CD4-positive, alpha-beta T cell treated with Interleukin-15 for 4 hours (primary cell): ENCODE data around the gene REG3G.

Experiments
- DNase-seq: peaks from one replicate; pipeline ENCODE4 v3.0.0-alpha.2; 2020; ENCODE audit warnings: low spot score

REG3G gene

GRCh38 chr2:79025421-79025820 lies at the start of gene REG3G:
TSS of gene REG3G (plus strand) at chr2:79025702. CDS start at chr2:79026094, 392 bp downstream.
- DNase-seq: no peak

- DNase-seq: peak; percentile 0
Measured at GRCh38 chr2:78977661-78978145, 47.8 kb upstream of the REG3G start.

GRCh38 chr2:78978340-78978739 lies 47.2 kb upstream of the REG3G start:
- no peak for DNase-seq

- no peak for DNase-seq
Measured at GRCh38 chr2:78979380-78980151, 45.9 kb upstream of the REG3G start.

GRCh38 chr2:78980152-78980465 lies 45.4 kb upstream of the REG3G start:
- DNase-seq: no peak

GRCh38 chr2:78980871-78981270 lies 44.6 kb upstream of the REG3G start:
- DNase-seq: no peak

DNA sequence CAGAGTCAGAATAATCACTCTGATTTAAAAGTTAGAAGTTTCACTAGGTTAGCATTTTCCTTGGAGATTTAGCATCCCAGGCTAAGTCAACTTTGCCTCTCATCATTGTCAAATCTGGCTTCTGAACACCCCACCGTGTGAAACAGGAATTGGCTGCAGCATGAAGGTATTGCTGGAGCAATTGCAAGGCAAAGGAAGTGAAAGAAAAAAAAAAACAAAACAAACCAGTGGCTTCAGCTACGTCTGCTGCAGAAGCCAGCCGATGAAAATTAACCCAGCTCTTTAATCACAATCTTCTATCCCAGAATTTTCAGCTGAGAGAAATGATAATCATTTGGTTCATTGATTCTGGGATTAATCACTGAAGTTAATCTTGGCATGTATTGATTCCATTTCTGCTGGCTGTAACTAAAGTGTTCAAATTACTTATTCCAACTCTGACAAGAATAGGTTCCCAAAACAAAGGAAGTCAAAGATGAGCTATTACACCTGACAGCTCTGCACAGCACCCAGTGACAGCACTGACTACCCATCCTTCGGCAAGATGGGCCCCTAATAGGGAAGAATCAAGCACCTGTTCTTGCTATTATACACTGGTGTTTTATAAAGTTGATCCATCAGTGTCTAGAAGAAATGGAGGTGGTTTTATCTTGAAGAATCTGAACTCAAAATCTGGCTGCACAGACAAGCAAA lies 42.7 kb upstream of the REG3G start:
- DNase-seq: no peak

DNA sequence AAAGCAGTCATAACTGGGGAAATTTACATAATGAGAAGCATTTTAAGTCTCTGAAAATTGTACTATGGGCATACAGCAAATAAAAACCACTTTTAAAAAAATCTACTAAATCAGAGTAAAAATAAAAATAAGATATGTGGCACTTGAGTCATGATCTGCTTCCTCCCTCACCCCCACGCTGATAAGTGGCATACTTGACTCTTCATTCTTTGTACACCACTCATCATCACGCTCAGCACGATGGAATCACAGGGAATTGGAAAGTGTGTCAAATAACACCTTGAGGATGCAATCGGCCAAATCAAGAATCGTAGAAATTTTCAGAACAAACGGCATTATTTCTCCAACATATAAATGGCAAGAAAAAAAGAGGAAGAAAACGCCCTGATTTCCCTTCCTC lies 41.1 kb upstream of the REG3G start:
- no peak for DNase-seq

DNA sequence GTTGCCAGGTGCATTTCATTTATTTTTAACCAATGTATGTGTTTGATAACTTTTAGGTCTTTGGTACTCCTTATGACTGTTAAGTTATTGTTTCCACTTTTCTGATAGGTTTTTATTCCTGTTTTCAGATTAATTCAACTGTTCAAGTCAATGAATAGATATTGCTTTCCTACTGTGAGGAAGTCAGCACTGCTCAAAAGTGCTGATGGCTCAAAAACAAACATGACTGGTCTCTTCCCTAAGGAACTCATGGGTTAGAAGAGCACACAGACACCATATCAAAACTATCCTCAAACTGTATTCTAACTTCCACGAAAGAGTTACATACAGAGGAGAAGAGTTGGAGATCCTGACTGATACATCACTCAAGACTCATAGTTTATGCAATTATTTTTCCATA lies 39.9 kb upstream of the REG3G start:
- DNase-seq: no peak

DNA sequence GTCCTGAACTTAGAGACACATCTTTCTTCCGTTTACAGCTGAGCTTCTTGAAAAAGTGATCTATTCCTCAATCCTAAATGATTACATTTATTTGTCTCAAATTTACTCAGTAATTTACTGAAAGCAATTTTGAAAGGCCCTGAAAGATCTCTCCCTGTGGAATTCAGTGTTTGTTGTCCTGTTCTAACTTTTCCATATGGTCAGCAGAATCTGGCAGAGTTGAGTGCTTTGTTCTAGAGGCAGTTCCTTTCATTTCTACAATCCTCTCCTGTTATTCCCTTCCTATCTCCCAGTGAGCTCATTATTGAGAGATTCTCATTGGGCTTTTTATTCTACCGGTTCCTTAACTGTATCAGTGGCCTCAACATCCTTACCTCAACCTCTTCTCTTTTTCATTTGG lies 36.5 kb upstream of the REG3G start:
- DNase-seq: no peak

DNA sequence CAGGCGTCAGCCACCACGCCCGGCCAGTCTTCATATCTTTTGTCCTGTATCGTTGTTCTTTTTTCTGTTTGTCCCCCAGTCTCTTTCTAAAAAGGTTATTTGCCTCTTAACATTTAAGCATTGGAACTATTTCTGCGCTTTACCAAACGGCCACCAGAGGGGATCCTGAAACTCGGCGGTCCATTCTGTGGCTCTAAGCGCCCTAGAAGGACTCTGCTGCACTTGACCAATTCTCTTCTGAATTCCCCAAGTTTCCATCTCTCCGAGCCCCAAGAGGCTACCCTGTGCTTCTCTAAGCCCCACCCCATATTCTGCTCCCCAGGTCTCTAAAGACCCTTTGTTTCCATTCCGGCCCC lies 33.1 kb upstream of the REG3G start:
- DNase-seq: no peak

GRCh38 chr2:78992807-78993517 lies 32.5 kb upstream of the REG3G start:
- DNase-seq: no peak

DNA sequence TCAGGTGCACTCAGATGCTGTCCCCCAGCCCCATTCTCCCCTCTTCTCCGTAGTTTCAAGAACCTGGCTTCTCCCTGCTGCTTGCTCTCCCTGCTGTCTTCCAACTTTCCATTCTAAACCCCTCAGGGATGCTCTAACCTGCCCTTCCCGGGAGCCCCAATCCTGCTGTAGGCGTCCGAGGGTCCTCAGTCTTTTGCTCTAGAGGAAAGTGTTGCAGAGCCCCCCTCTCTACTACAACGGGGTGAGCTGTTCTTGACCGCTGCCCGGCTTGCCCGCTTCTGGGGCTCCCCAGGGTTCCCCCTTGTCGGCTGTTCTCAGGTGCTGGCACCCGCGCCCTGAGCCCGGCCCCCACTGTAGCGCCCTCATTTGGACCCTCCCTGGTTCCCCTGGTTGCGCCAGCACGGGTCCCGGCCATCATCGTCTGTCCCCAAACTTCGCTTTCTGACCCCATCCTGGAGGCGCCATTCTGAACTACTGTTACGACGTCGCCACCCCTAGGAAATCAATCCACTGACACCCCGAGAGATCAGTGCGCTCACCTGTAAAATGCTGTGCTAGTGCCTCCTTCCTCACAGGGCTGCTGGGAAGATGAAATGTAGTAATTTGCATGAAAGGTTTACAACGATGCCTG lies 31.9 kb upstream of the REG3G start:
- no peak for DNase-seq

GRCh38 chr2:78994789-78995188 lies 30.7 kb upstream of the REG3G start:
- DNase-seq: no peak

DNA sequence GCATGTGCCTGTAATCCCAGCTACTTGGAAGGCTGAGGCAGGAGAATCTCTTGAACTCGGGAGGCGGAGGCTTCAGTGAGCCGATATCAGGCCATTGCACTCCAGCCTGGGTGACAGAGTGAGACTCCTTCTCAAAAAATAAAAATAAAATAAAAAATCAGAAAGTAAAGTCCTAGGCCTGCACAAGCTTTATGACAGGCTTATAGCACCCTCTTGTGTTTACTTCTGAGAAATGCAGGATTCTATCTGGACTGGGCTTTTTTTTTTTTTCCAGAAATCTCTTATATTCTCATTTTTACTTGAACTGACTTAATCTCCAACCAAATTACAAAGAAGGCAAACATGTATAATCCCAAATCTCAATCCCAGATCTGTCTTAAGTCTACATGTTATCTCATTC lies 26.1 kb upstream of the REG3G start:
- no peak for DNase-seq

DNA sequence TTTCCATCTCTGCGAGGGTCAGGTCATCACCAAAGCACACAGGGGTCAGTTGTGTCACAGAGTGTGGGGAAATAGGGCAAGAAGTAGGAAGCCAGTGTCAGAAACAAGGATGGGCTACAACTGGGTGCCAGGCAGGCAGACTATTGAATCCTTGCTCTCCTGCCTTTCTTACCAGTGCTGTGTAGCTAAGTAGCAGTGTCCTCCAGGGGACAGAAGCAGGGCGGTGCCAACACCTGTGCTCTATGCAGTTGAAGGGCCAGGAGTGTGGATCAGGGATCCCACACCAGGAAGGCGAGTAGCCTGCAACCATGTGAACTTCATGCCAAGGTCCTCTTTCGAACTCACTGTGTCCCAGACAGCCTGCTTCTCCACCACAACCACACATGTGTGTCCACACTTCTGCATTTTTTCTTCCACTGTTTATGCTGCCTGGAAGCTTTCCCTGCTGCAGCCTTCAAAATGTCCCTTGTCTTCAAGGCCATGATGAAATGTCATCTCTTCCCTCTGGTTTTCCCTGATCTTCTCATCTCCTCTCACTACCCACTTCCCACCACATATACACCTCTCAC lies 25.4 kb upstream of the REG3G start:
- DNase-seq: no peak

DNA sequence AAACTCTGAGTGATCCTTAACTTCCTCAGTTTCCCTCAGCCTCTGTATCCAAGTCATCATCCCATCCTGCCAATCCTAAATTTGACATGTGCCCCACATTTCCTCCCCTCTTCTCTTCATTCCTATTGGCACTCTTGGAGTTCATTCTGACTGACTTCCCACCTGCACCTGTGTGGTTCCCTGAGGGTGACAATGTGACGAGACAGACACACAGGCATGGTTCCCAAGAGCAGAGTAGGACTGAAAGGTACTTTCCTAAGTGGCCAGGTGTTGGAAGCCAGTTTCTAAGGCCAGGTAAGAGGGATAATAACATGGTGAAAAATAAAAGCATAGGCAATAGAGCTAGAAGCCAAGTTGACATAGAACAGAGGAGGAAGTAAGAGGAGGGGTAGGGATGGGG lies 24.2 kb upstream of the REG3G start:
- DNase-seq: no peak

GRCh38 chr2:79004680-79005079 lies 20.8 kb upstream of the REG3G start:
- DNase-seq: no peak

DNA sequence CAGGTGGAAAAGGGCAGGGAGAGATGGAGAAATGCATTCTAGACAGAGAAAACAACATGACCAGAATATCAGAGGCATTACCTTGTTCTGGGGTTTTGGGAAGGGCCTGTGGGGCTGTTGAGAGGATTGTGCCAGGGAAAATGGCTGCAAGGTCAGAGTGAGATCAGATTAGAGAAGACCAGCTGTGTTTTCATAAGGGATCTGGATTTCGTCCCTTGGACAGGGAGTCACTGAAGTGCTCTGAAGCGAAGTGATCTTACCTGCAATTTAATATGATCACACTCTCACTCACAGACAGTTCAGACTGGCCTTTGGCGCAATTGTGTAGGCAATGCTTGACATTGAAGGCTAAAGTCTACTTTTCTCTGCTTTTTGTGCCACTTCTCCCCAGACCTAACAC lies 20.3 kb upstream of the REG3G start:
- no peak for DNase-seq

GRCh38 chr2:79009388-79009787 lies 16.1 kb upstream of the REG3G start:
- no peak for DNase-seq

DNA sequence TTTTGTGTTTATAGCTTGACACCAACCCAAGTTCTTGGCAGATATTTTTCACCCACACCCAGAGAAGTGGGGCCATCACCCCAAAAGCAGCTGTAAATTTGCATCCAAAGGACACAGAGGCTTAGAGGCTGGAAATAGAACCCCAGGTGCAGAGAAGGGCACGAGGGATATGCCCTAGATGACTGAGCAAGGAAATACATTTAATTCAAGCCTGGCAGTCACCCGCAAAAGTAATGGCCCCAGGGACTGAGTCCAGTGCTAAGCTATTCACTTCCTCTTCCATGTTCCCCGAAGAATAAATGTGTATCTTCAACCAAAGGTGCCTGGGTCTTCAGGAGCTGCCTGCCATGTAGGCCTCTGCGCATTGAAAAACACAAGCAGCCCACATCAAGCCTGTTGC lies 14.0 kb upstream of the REG3G start:
- no peak for DNase-seq

GRCh38 chr2:79013629-79014028 lies 11.9 kb upstream of the REG3G start:
- DNase-seq: no peak
